Bone marrow (tissue), 2 donors: ENCODE measurements around the gene NOX5.
A peak's percentile ranks its signal among the peaks of the same experiment; 100 is the strongest.

Source experiments
- DNase-seq, 2 donors: peaks; one replicate each; lab custom pipeline; 2025; lab: John Stamatoyannopoulos, UW

The NOX5 gene

GRCh38 chr15:69025320-69025719, 10.8 kb downstream of the NOX5 start:
- DNase-seq, result no peak

GRCh38 chr15:69026355-69026754, 11.9 kb downstream of the NOX5 start:
- DNase-seq, result no peak

GRCh38 chr15:69027976-69028518, 13.6 kb downstream of the NOX5 start:
- no peak for DNase-seq

- DNase-seq, result no peak
Observed at GRCh38 chr15:69031013-69032001, 16.8 kb downstream of the NOX5 start.

- DNase-seq, result no peak
Observed at GRCh38 chr15:69032031-69032430, 17.5 kb downstream of the NOX5 start.

- DNase-seq, result no peak
Observed at GRCh38 chr15:69032703-69033373, 18.3 kb downstream of the NOX5 start.

GRCh38 chr15:69034352-69034751, 19.9 kb downstream of the NOX5 start:
- no peak for DNase-seq

- DNase-seq, result no peak
Observed at GRCh38 chr15:69035205-69035917, 20.9 kb downstream of the NOX5 start.

GRCh38 chr15:69035918-69036258, 21.4 kb downstream of the NOX5 start:
- no peak for DNase-seq

GRCh38 chr15:69036826-69037225, 22.3 kb downstream of the NOX5 start:
- no peak for DNase-seq

GRCh38 chr15:69037482-69037881, 23.0 kb downstream of the NOX5 start:
- DNase-seq, result no peak

GRCh38 chr15:69037977-69038376, 23.5 kb downstream of the NOX5 start:
- no peak for DNase-seq

- DNase-seq, result no peak
Observed at GRCh38 chr15:69038508-69038907, 24.0 kb downstream of the NOX5 start.

GRCh38 chr15:69039516-69040225, 25.2 kb downstream of the NOX5 start:
- DNase-seq, result no peak

GRCh38 chr15:69042531-69042930, 28.0 kb downstream of the NOX5 start:
- DNase-seq, result no peak

GRCh38 chr15:69045802-69046201, 31.3 kb downstream of the NOX5 start:
- no peak for DNase-seq

GRCh38 chr15:69046781-69047180, 32.3 kb downstream of the NOX5 start:
- no peak for DNase-seq

GRCh38 chr15:69049976-69050375, 35.5 kb downstream of the NOX5 start:
- no peak for DNase-seq

GRCh38 chr15:69055251-69055650, 40.8 kb downstream of the NOX5 start:
- DNase-seq, result no peak

- no peak for DNase-seq
Observed at GRCh38 chr15:69056365-69056764, 41.9 kb downstream of the NOX5 start.

- DNase-seq, result peak; percentile 21 to 50
Observed at GRCh38 chr15:69058830-69059556, 44.5 kb downstream of the NOX5 start.
